T-helper 2 cell treated with Interferon-gamma antibody and Interleukin-4, amounts not matched to agents 5 μg/mL and 100 μg/mL, for 36 hours (primary cell): ENCODE measurements around the gene KPNA2.
"Not testable (repeated sequence)": the region's sequence is repeated elsewhere in the genome, so short reads cannot be mapped to it uniquely, and the experiment has no call there.

Experiments used
- DNase-seq: peaks from one replicate; pipeline ENCODE4 v3.0.0; 2021; ENCODE audit warnings: low spot score
- H3K27ac Mint-ChIP-seq: one replicate; pipeline ENCODE4 v1.8.0; 2021; ENCODE audit warnings: mild to moderate bottlenecking, mixed read lengths
- H3K27me3 Mint-ChIP-seq: one replicate; pipeline ENCODE4 v1.8.0; 2021; ENCODE audit warnings: low read depth, mixed read lengths
- H3K36me3 Mint-ChIP-seq: one replicate; pipeline ENCODE4 v1.8.0; 2021; ENCODE audit warnings: low read depth, mixed read lengths
- H3K4me1 Mint-ChIP-seq: one replicate; pipeline ENCODE4 v1.8.0; 2021; ENCODE audit warnings: low read depth, mixed read lengths
- H3K4me3 Mint-ChIP-seq: one replicate; pipeline ENCODE4 v1.8.0; 2022; ENCODE audit warnings: mild to moderate bottlenecking, moderate library complexity, mixed read lengths
- H3K9me3 Mint-ChIP-seq: one replicate; pipeline ENCODE4 v1.8.0; 2021; ENCODE audit warnings: mixed read lengths

The KPNA2 gene

DNA sequence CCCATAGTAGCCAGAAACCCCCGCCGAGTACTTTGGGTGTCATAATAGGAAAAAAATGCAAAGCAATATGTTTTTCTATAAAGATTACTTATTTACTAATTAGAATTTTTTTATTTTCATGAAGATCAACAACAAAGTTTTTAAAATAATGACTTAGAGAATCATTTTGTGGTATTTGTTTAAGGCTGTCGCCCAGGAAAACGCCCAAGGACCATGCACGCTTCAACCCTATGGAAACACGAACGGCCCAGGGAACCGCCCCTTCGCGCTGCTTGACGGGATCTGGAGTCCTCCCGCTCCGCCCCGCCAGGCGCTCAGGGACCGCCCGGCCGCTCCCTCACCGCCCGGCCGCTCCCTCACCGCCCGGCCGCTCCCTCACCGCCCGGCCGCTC, 408 bp upstream of the KPNA2 start:
- peak overlapping the region; percentile 96 for H3K27ac Mint-ChIP-seq
- no peaks in the 10 kb centered on the region for H3K9me3 Mint-ChIP-seq
- peak; percentile 92 for DNase-seq
- peaks cover 2% of the 10 kb centered on the region for H3K27me3 Mint-ChIP-seq
- H3K4me1 Mint-ChIP-seq, result peaks cover 17% of the 10 kb centered on the region
- H3K4me3 Mint-ChIP-seq, result peak overlapping the region; percentile 93
- H3K36me3 Mint-ChIP-seq, result peaks cover 31% of the 10 kb centered on the region

DNA sequence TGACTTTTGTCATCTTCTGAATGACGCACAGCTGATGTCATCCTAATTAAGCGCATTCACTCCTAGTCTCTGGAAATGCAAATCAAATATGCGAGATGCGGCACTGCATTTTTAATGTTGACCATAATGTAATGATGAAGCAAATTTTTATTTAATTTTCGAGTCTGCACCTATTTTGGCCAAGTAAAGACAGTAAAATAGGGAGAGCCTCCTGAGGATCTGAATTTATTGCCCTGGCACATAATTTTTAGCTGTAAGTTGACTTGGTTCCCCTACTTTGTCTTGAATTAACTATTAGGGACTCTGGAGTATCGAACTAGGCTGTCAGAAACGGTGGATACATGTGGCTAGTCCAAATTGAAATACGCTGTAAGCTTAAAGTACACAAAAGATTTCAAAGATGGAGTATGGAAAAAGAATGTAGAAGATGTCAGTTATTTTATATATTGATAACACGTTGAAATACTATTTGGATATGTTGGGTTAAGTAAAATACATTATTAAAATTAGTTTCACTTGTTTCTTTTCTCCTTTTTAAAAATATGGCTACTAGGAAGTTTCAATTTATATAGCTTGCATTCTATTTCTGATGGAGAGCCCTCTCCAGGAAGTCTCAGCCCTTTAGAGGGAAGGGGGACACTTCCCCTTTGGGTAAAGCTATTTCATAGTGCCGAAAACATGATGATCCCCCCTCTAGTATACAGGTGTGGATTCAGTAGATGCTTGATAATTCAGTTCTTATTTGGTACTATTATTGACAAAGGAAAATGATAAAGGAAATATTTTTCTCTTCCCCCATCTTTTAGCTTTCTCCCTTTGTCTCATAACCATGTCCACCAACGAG, 991 bp downstream of the KPNA2 start:
- Mint-ChIP-seq H3K27me3 (peaks cover 2% of the 10 kb centered on the region), H3K4me3 (peak overlapping the region; percentile 93), H3K27ac (peak overlapping the region; percentile 96), H3K36me3 (peaks cover 39% of the 10 kb centered on the region), H3K9me3 (no peaks in the 10 kb centered on the region), H3K4me1 (peaks cover 18% of the 10 kb centered on the region)
- DNase-seq, result no peak

DNA sequence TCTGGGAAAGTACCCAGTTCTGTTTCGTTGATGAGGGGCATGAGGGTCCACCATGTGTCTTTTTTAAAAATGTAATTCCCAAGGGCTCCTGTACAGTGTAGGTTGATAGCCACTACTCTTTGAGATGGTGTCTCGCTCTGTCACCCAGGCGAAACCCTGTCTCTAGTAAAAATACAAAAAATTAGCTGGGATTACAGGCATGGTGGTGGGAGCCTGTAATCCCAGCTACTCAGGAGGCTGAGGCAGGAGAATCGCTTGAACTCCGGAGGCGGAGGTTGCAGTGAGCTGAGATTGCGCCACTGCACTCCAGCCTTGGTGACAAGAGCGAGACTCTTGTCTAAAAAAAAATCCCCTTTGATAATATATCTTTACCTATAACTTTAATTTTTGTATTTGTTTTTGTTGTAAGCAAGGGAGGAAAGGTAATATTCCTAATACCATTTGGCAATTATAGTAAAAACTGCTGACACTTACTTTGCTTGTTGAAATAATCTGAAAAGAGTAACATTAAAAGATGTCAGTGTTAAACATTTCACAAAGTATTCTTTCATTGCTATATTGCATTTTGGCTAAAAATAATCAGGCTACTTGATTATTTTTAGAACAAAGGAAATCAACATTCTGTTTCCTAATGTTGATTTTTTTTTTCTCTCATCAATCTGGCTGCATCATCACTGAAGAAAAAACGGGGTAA, 11.8 kb downstream of the KPNA2 start:
- Mint-ChIP-seq H3K27ac (no peak overlapping the region), H3K36me3 (peaks cover 57% of the 10 kb centered on the region), H3K4me3 (no peak overlapping the region), H3K9me3 (no peaks in the 10 kb centered on the region), H3K4me1 (peaks cover 4% of the 10 kb centered on the region), H3K27me3 (no peaks in the 10 kb centered on the region)
- DNase-seq, result no peak

DNA sequence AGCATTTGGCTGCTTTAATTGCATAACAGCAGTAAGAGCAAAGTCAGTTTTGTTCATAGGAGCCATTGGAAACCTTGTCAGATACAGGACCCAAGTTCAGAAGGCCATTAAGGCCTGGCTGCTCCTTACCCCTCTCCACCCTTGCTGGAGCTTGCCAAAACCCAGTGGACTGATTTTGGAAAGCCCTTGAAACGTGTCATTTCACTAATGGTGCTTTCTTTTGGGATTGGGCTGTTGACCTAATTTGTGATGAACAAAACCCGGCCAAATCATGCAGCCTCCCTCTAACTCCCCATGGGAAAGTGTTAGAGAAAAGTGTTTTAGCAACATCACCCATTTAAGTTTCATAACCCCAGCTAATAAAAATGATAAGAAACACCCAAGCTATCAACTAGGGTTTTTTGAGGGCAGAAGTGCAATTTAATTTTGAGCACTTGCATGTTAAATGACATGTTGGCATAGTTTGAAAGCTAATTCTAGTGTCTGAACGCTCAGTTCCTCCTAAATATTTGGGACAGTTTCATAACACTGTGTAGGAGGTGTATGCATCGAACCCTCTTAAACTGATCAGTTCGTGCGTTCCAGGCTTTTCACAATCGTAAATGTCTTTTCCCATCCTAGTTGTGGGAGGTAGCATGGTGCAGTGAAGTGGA, 12.5 kb downstream of the KPNA2 start:
- H3K4me3 Mint-ChIP-seq, H3K27me3 Mint-ChIP-seq, DNase-seq, H3K9me3 Mint-ChIP-seq, H3K4me1 Mint-ChIP-seq, H3K27ac Mint-ChIP-seq: not testable (repeated sequence)
- peaks cover 52% of the 10 kb centered on the region for H3K36me3 Mint-ChIP-seq

DNA sequence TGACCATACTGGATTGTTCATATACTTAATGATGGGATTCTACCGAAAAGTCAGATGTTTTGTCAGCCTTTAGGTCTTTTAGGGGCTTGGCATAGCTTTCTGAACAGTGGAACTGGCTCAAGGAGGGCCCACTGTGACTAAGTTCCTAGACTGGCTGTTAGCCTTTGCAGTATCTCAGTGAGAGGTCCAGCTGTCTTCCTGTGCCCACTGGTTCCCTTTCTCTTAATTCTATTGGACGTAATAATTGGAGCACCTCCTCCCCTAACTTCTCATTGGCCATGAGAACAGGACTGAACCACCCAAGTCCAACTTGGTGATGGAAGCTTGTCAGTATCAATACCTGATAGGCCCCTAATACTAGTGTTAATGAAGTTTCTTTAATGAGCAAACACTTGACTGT, 13.5 kb downstream of the KPNA2 start:
- Mint-ChIP-seq H3K4me1 (peaks cover 6% of the 10 kb centered on the region), H3K36me3 (peaks cover 43% of the 10 kb centered on the region), H3K4me3 (no peak overlapping the region), H3K27ac (no peak overlapping the region), H3K27me3 (no peaks in the 10 kb centered on the region), H3K9me3 (no peaks in the 10 kb centered on the region)
- DNase-seq, result no peak

DNA sequence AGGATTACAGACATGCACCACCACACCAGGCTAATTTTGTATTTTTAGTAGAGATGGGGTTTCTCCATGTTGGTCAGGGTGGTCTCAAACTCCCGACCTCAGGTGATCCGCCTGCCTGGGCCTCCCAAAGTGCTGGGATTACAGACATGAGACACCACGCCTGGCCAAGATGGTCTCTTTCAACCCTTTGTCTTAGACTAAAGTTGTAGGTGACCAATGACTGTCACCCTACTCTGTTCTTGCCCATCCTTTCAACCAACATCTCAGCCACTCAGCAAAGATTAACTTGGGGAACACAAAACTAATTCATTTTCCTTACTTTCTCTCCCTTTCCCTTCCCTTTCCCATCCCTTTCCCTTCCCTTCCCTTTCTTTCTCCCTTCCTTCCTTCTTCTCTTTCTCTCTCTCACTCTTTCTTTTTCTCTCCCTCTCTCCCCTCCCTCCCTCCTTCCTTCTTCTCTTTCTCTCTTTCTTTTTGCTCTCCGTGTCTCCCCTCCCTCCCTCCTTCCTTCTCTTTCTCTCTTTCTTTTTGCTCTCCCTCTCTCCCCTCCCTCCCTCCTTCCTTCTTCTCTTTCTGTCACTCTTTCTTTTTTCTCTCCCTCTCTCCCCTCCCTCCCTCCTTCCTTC, 14.4 kb downstream of the KPNA2 start:
- peak overlapping the region; percentile 36 for H3K27ac Mint-ChIP-seq
- not testable (repeated sequence) for H3K4me1 Mint-ChIP-seq, H3K9me3 Mint-ChIP-seq

DNA sequence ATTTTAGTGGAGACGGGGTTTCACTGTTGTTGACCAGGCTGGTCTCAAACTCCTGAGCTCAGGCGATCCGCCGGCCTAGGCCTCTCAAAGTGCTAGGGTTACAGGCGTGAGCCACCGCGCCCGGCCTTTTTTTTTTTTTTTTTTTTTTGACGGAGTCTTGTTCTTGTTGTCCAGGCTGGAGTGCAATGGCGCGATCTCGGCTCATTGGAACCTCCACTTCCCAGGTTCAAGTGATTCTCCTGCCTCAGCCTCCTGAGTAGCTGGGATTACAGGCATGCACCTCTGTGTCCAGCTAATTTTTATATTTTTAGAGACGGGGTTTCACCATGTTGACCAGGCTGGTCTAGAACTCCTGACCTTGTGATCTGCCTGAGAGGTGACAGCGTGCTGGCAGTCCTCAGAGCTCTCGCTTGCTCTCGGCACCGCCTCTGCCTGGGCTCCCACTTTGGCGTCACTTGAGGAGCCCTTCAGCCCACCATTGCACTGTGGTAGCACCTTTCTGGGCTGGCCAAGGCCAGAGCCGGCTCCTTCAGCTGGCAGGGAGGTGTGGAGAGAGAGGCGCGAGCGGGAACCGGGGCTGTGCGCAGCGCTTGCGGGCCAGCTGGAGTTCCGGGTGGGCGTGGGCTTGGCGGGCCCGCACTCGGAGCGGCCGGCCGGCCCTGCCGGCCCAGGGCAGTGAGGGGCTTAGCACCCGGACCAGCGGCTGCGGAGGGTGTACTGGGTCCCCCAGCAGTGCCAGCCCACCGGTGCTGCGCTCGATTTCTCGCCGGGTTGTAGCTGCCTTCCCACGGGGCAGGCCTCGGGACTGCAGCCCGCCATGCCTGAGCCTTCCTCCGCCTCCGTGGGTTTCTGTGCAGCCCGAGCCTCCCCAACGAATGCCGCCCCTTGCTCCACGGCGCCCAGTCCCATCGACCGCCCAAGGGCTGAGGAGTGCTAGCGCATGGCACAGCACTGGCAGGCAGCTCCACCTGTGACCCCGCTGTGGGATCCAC, 16.1 kb downstream of the KPNA2 start:
- H3K36me3 Mint-ChIP-seq, result peaks cover 21% of the 10 kb centered on the region
- H3K4me3 Mint-ChIP-seq, DNase-seq, H3K27me3 Mint-ChIP-seq, H3K27ac Mint-ChIP-seq, H3K9me3 Mint-ChIP-seq, H3K4me1 Mint-ChIP-seq: not testable (repeated sequence)

More for the DNA sequence above, 14.4 kb downstream of the KPNA2 start:
- not testable (repeated sequence) for H3K27me3 Mint-ChIP-seq, DNase-seq, H3K4me3 Mint-ChIP-seq
- H3K36me3 Mint-ChIP-seq, result peaks cover 34% of the 10 kb centered on the region

DNA sequence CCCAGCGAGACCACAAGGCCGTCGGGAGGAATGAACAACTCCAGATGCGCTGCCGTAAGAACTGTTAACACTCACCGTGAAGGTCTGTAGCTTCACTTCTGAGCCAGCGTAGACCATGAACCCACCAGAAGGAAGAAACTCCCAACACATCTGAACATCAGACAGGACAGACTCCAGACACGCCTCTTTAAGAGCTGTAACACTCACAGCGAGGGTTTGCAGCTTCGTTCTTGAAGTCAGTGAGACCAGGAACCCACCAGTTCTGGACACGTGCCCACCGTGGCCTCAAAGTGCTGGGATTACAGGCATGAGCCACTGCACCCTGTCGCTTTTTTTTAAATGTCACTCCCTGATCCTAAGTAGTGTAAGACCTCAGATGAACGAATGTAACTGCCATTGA, 17.3 kb downstream of the KPNA2 start:
- H3K27me3 Mint-ChIP-seq, result peaks cover 2% of the 10 kb centered on the region
- no peak for DNase-seq
- no peak overlapping the region for H3K27ac Mint-ChIP-seq
- H3K4me1 Mint-ChIP-seq, result peaks cover 10% of the 10 kb centered on the region
- peaks cover 13% of the 10 kb centered on the region for H3K36me3 Mint-ChIP-seq
- no peak overlapping the region for H3K4me3 Mint-ChIP-seq
- no peaks in the 10 kb centered on the region for H3K9me3 Mint-ChIP-seq

DNA sequence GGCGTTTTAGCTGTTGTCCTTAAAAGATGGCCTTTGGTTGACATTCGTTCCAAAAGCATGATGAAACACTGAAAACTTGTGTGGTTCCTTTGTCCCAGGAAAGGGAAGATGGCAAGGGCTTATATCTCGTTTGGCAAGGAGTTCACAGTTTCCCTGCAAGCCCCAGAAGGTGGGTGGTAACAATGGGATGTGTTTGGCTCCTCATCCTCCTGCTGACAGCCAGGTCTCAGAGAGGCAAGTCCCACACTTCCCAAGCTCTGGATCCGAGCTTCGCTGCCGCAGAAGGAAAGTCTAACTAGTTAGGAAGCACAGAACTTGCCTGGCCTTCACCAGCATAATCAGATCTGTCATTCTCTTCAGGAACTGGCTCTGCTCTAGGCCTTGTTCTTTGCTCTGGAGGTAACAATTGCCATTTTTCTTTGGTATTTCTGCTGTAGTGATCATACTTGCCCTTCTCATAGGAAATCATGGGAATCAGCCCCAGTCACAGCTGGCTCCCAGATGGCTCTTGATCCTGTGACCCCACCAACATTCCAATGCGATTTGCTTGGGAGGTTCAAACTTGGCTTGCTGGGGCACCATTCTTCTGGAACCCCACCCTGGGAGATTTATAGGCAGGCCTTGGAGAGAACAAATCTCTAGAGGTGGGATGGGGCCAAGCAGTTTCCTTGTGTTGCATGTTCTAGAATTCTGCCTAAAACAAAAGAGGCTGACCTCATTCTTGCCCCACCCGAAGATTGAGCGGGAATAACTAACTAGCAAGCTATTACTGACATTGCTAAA, 17.9 kb downstream of the KPNA2 start:
- H3K27ac Mint-ChIP-seq, result no peak overlapping the region
- peaks cover 10% of the 10 kb centered on the region for H3K4me1 Mint-ChIP-seq
- H3K4me3 Mint-ChIP-seq, result no peak overlapping the region
- no peak for DNase-seq
- H3K9me3 Mint-ChIP-seq, result no peaks in the 10 kb centered on the region
- H3K27me3 Mint-ChIP-seq, result peaks cover 2% of the 10 kb centered on the region
- H3K36me3 Mint-ChIP-seq, result peaks cover 11% of the 10 kb centered on the region

DNA sequence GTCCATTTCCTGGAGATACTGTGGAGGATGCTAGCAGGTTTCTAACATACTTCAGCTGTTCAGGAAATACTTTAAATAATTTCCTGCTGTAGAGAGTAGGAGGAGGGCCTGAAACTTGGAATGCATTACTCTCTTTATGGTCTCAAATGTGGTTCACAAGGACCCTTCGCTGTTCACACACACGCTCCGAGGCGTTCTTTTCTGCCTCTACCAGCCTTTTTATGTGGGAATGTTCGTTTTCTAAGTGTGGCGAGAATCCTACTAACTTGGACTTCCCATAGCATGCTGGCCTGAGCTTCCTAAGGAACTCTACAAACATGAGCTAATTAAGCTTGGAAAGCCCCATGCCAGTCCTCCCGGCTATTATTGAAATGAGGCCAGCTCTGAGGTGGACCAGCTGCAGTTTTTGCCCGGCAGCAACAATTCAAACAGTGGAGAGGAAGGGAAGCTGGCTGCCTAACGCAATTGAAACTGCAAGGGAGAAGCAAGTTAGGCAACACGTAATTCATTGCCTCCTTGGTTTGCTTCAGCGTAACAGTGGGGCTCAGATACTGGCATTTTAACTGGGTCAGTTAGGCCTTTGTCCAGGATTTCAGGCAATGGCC, 18.9 kb downstream of the KPNA2 start:
- peaks cover 5% of the 10 kb centered on the region for H3K27me3 Mint-ChIP-seq
- H3K27ac Mint-ChIP-seq, result no peak overlapping the region
- peaks cover 12% of the 10 kb centered on the region for H3K4me1 Mint-ChIP-seq

DNA sequence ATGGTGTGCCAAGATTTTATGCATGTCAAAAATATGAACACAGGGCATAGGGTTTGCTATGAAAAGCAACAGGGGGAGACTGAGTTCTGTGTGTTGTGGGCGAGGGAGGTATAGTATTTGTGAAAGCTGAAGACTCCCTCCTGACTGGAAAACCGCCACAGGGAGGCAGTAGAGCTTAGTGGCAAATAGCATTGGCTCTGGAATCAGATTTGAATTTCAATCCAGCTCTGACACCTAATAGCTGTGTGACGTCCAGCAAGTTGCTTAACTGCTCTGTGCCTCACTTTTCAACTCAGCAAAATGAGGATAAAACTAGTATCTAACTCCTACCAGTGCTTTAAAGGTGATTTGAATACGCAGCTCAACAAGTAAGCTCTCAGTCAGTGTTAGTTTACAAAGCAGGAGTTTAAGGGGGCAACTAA, 22.0 kb downstream of the KPNA2 start:
- peaks cover 5% of the 10 kb centered on the region for H3K27me3 Mint-ChIP-seq
- DNase-seq, result peak; percentile 9
- H3K4me1 Mint-ChIP-seq, result peaks cover 12% of the 10 kb centered on the region
- no peaks in the 10 kb centered on the region for H3K9me3 Mint-ChIP-seq
- H3K27ac Mint-ChIP-seq, result peak overlapping the region; percentile 26
- no peaks in the 10 kb centered on the region for H3K36me3 Mint-ChIP-seq
- no peak overlapping the region for H3K4me3 Mint-ChIP-seq

More for the DNA sequence above, 18.9 kb downstream of the KPNA2 start:
- no peaks in the 10 kb centered on the region for H3K9me3 Mint-ChIP-seq
- peaks cover 4% of the 10 kb centered on the region for H3K36me3 Mint-ChIP-seq
- no peak for DNase-seq
- no peak overlapping the region for H3K4me3 Mint-ChIP-seq

DNA sequence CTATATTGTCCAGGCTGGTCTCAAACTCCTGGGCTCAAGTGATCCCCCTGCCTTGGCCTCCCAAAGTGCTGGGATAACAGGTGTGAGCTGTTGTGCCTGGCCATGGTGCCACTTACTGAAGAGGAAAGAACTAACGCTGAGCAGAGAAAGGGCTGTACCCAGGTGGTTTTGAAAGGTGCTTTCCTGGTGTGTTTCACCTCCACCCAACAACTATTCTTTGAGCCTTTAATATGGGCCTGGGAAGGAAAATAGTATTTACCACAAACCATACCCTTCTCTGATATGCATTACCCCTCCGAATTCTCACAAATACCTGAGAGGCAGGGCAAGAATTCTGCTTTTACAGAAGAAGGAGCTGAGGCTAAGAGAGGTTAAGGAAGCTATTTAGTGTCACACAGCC, 24.8 kb downstream of the KPNA2 start:
- no peak overlapping the region for H3K4me3 Mint-ChIP-seq

More for the DNA sequence above, 24.8 kb downstream of the KPNA2 start:
- no peak overlapping the region for H3K27ac Mint-ChIP-seq
- no peaks in the 10 kb centered on the region for H3K9me3 Mint-ChIP-seq
- peaks cover 4% of the 10 kb centered on the region for H3K4me1 Mint-ChIP-seq
- peaks cover 5% of the 10 kb centered on the region for H3K27me3 Mint-ChIP-seq
- no peak for DNase-seq
- no peaks in the 10 kb centered on the region for H3K36me3 Mint-ChIP-seq
